Measurements from ENCODE around the gene DIAPH1. TPM values are rescaled to one million over a fixed set of nuclear protein-coding genes. Genes with fewer than 3 reads are reported as not detected.

The DIAPH1 gene
- total RNA-seq, 1 donor from 2014 or later: 20.4 TPM

DNA sequence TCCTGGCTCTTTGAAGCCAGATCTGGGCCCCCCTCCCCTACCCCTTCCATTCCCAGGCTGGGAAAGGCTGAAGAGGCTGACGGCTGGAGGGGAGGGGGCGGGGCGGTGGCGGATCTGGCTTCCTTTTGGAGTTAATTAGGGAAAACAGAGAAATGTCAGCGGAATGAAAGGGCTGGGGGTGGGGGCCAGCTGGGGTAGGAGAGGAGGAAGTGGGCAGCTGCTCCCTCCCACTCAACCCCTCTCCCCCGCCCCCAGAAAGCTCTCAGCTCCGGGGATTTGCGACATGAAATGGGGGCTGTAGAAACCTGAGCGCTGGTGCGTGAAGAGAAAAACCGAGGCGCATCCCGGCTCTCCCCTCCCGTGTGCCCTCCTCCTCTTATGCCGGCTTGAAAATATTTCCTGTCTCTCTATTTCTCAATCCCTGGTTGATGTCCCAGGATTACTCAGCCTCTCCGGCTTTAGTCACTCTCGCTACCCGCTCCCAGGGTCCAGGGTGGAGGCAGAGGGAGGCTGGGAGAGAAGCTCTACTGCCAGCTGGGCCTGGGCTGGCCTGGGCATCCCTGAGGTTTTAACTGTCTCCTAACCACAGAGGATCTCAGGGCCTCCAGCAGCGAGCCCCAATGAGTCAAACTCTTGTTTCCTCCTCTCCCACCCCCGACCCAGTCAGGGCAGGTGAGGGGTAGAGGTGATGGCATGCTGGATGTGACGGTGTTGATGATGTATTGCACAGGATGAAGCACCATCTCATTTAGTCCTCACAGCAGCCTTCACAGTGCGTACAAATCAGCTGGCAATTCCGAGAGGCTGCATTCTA lies 109.8 kb downstream of the DIAPH1 start:
- peaks cover 25% of the 10 kb centered on the region for H3K36me3 Mint-ChIP-seq
- peak overlapping the region; percentile 67 for H3K4me3 Mint-ChIP-seq
- no peaks in the 10 kb centered on the region for H3K36me3 ChIP-seq
- H3K4me3 ChIP-seq: peak overlapping the region; percentile 33
- H3K27me3 ChIP-seq: no peaks in the 10 kb centered on the region
- TF ChIP-seq EZH2phosphoT487 (IDR thresholded peaks at IDR 0.05) (no peak), EZH2 (IDR thresholded peaks at IDR 0.05) (no peak)
- TF ChIP-seq, protein P1, sequence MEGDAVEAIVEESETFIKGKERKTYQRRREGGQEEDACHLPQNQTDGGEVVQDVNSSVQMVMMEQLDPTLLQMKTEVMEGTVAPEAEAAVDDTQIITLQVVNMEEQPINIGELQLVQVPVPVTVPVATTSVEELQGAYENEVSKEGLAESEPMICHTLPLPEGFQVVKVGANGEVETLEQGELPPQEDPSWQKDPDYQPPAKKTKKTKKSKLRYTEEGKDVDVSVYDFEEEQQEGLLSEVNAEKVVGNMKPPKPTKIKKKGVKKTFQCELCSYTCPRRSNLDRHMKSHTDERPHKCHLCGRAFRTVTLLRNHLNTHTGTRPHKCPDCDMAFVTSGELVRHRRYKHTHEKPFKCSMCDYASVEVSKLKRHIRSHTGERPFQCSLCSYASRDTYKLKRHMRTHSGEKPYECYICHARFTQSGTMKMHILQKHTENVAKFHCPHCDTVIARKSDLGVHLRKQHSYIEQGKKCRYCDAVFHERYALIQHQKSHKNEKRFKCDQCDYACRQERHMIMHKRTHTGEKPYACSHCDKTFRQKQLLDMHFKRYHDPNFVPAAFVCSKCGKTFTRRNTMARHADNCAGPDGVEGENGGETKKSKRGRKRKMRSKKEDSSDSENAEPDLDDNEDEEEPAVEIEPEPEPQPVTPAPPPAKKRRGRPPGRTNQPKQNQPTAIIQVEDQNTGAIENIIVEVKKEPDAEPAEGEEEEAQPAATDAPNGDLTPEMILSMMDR (IDR thresholded peaks at IDR 0.05): no peak
- no peak overlapping the region for H2AFZ ChIP-seq (replicated peaks)
- DNase-seq (ENCODE audit: low spot score): peak; percentile 93
- H3K79me2 ChIP-seq (ENCODE audit: low read depth): no peaks in the 10 kb centered on the region
- peak overlapping the region; percentile 71 for H3K4me2 ChIP-seq
- peaks cover 16% of the 10 kb centered on the region for H4K20me1 ChIP-seq (ENCODE audit: low read depth)
- H3K9ac ChIP-seq: no peak overlapping the region
- no peaks in the 10 kb centered on the region for H3K9me3 ChIP-seq (ENCODE audit: low read depth)
- H3K27ac ChIP-seq: peak overlapping the region; percentile 47
- peaks cover 51% of the 10 kb centered on the region for H3F3A ChIP-seq (ENCODE audit: low read depth)
- H3K27me3 Mint-ChIP-seq (ENCODE audit: insufficient read depth, low read depth): peaks cover 20% of the 10 kb centered on the region
- H3K4me1 Mint-ChIP-seq: peaks cover 62% of the 10 kb centered on the region
- no peaks in the 10 kb centered on the region for H3K9me3 Mint-ChIP-seq
- H3K4me1 ChIP-seq: peaks cover 32% of the 10 kb centered on the region
- H3K27ac Mint-ChIP-seq: peak overlapping the region; percentile 99

GRCh38 chr5:141508440-141508797 lies 110.4 kb downstream of the DIAPH1 start:
- H3K27ac ChIP-seq: peak overlapping the region; percentile 47
- Mint-ChIP-seq H3K4me3 (peak overlapping the region; percentile 67), H3K27ac (peak overlapping the region; percentile 99), H3K9me3 (no peaks in the 10 kb centered on the region), H3K36me3 (peaks cover 29% of the 10 kb centered on the region), H3K4me1 (peaks cover 62% of the 10 kb centered on the region), H3K27me3 (ENCODE audit: insufficient read depth, low read depth) (peaks cover 15% of the 10 kb centered on the region)
- H3K9me3 ChIP-seq (ENCODE audit: low read depth): no peaks in the 10 kb centered on the region
- peaks cover 31% of the 10 kb centered on the region for H3K4me1 ChIP-seq
- peak overlapping the region; percentile 71 for H3K4me2 ChIP-seq
- no peak overlapping the region for H2AFZ ChIP-seq (replicated peaks)
- no peaks in the 10 kb centered on the region for H3K36me3 ChIP-seq
- peaks cover 16% of the 10 kb centered on the region for H4K20me1 ChIP-seq (ENCODE audit: low read depth)
- TF ChIP-seq EZH2phosphoT487 (IDR thresholded peaks at IDR 0.05): no peak
- TF ChIP-seq, protein P1 (IDR thresholded peaks at IDR 0.05): no peak
- no peak for TF ChIP-seq EZH2 (IDR thresholded peaks at IDR 0.05)
- no peak for DNase-seq (ENCODE audit: low spot score)
- H3K4me3 ChIP-seq: peak overlapping the region; percentile 5
- H3K79me2 ChIP-seq (ENCODE audit: low read depth): no peaks in the 10 kb centered on the region
- no peaks in the 10 kb centered on the region for H3K27me3 ChIP-seq
- peaks cover 45% of the 10 kb centered on the region for H3F3A ChIP-seq (ENCODE audit: low read depth)
- H3K9ac ChIP-seq: no peak overlapping the region

GRCh38 chr5:141507387-141508091 lies 111.3 kb downstream of the DIAPH1 start:
- H3K27me3 Mint-ChIP-seq (ENCODE audit: insufficient read depth, low read depth): peaks cover 10% of the 10 kb centered on the region
- no peaks in the 10 kb centered on the region for H3K9me3 Mint-ChIP-seq
- no peaks in the 10 kb centered on the region for H3K79me2 ChIP-seq (ENCODE audit: low read depth)
- peaks cover 38% of the 10 kb centered on the region for H3F3A ChIP-seq (ENCODE audit: low read depth)
- H3K27ac ChIP-seq: peak overlapping the region; percentile 47
- TF ChIP-seq EZH2phosphoT487 (IDR thresholded peaks at IDR 0.05) (no peak), EZH2 (IDR thresholded peaks at IDR 0.05) (no peak)
- TF ChIP-seq, protein P1 (IDR thresholded peaks at IDR 0.05): no peak
- H3K4me3 ChIP-seq: no peak overlapping the region
- peaks cover 29% of the 10 kb centered on the region for H3K36me3 Mint-ChIP-seq
- H3K27me3 ChIP-seq: no peaks in the 10 kb centered on the region
- peak overlapping the region; percentile 67 for H3K4me3 Mint-ChIP-seq
- peaks cover 16% of the 10 kb centered on the region for H4K20me1 ChIP-seq (ENCODE audit: low read depth)
- no peak overlapping the region for H3K9ac ChIP-seq
- H3K4me2 ChIP-seq: peak overlapping the region; percentile 71
- H3K36me3 ChIP-seq: no peaks in the 10 kb centered on the region
- H3K9me3 ChIP-seq (ENCODE audit: low read depth): no peaks in the 10 kb centered on the region
- H3K4me1 ChIP-seq: peaks cover 27% of the 10 kb centered on the region
- H3K27ac Mint-ChIP-seq: peak overlapping the region; percentile 99
- peak; percentile 47 for DNase-seq (ENCODE audit: low spot score)
- peaks cover 55% of the 10 kb centered on the region for H3K4me1 Mint-ChIP-seq
- no peak overlapping the region for H2AFZ ChIP-seq (replicated peaks)

Measured in neural progenitor cell (in vitro differentiated cells).